Common myeloid progenitor, CD34-positive (primary cell): ENCODE results near the gene RILPL2.

Experiments
- CTCF ChIA-PET: fragments of 350-600 bp; sonication (Branson Sonifier 250); formaldehyde crosslinking; loops from one replicate; lab custom pipeline; 2021; ENCODE audit warnings: antibody characterized with exemption; lab: Charles Lee
- POLR2A ChIA-PET: fragments of 350-600 bp; sonication (Branson Sonifier 250); formaldehyde crosslinking; loops from one replicate; lab custom pipeline; 2021; ENCODE audit warnings: antibody characterized with exemption; lab: Charles Lee
- DNase-seq, 3 donors: peaks; one replicate each; pipeline versions ENCODE4 v3.0.0 to v3.0.0-alpha.2; 2013
- H3K27ac ChIP-seq, 2 experiments: 1 replicate in 1 of 2; 2 replicates in 1 of 2; pipeline ENCODE4 v1.7.0; 2013; ENCODE audit warnings: inconsistent platforms in 2 of 2, low read length in 2 of 2, mild to moderate bottlenecking in 2 of 2, low read depth in 1 of 2, moderate library complexity in 1 of 2; ENCODE audit not compliant: severe bottlenecking in 2 of 2, insufficient read depth in 1 of 2, poor library complexity in 1 of 2
- H3K27me3 ChIP-seq, 5 experiments: replicated peaks in 2 of 5; 1 replicate in 3 of 5; 2 replicates in 2 of 5; pipeline versions ENCODE4 v1.6.1 to v1.7.0; 2013; ENCODE audit warnings: low read length in 4 of 5, mild to moderate bottlenecking in 2 of 5, moderate library complexity in 2 of 5, inconsistent platforms in 1 of 5; ENCODE audit not compliant: insufficient read depth in 5 of 5, control insufficient read depth in 4 of 5
- H3K36me3 ChIP-seq, 4 experiments: 1 replicate in 2 of 4; 2 replicates in 2 of 4; pipeline versions ENCODE4 v1.6.1 to v1.7.0; 2013; ENCODE audit warnings: low read length in 3 of 4, control low read depth in 1 of 4, mild to moderate bottlenecking in 1 of 4; ENCODE audit not compliant: control insufficient read depth in 4 of 4, insufficient read depth in 4 of 4
- H3K4me1 ChIP-seq, 4 experiments: 1 replicate in 3 of 4; 2 replicates in 1 of 4; pipeline versions ENCODE4 v1.6.1 to v1.7.1; 2013; ENCODE audit warnings: low read length in 3 of 4, mild to moderate bottlenecking in 3 of 4, control low read depth in 1 of 4, inconsistent platforms in 1 of 4, moderate library complexity in 1 of 4; ENCODE audit not compliant: control insufficient read depth in 4 of 4, insufficient read depth in 4 of 4; ENCODE audit errors: control extremely low read depth in 1 of 4
- H3K4me3 ChIP-seq, 7 experiments: 1 replicate in 4 of 7; 2 replicates in 3 of 7; pipeline versions ENCODE4 v1.5.1 to v1.7.0; 2013; ENCODE audit warnings: mild to moderate bottlenecking in 7 of 7, low read length in 6 of 7, moderate library complexity in 6 of 7, inconsistent platforms in 2 of 7, low read depth in 2 of 7, control low read depth in 1 of 7; ENCODE audit not compliant: insufficient read depth in 4 of 7, control insufficient read depth in 1 of 7; ENCODE audit errors: extremely low read depth in 1 of 7
- H3K9me3 ChIP-seq, 5 experiments: 1 replicate in 4 of 5; 2 replicates in 1 of 5; pipeline versions ENCODE4 v1.6.1 to v1.7.1; 2013; ENCODE audit warnings: low read length in 4 of 5, mild to moderate bottlenecking in 2 of 5, inconsistent platforms in 1 of 5, low read depth in 1 of 5, moderate library complexity in 1 of 5; ENCODE audit not compliant: control insufficient read depth in 4 of 5, insufficient read depth in 2 of 5; ENCODE audit errors: control extremely low read depth in 1 of 5
- WGBS: methylation state at CpG from one replicate; pipeline ENCODE4 v1.1.5; 2013; ENCODE audit not compliant: insufficient coverage; 5-methylcytosine and 5-hydroxymethylcytosine counted together

The RILPL2 gene

GRCh38 chr12:123391546-123392343 lies 44.7 kb downstream of the RILPL2 start:
- DNase-seq, result no peak
- H3K9me3 ChIP-seq, result no peaks in the 10 kb centered on the region
- no peak overlapping the region for H3K4me3 ChIP-seq
- peaks cover 20 to 40% (median 36%) of the 10 kb centered on the region in 4 experiments for H3K4me1 ChIP-seq
- H3K27ac ChIP-seq, result no peak overlapping the region
- H3K27me3 ChIP-seq, result no peaks in the 10 kb centered on the region
- 97% methylated on average over 7 of the region's 8 CpGs for WGBS
- ChIA-PET CTCF (interaction anchor here (0.9 to 1.9 kb wide), 6 partner anchors 8 to 32 kb away, joined by 3 to 8 read pairs (median 4); no protein-coding TSS in a partner anchor), POLR2A (interaction anchor here (0.7 to 0.9 kb wide), 2 partner anchors 25 to 185 kb away, joined by 3 to 4 read pairs; no protein-coding TSS in a partner anchor)
- peaks cover 21 to 49% (median 35%) of the 10 kb centered on the region in 4 experiments for H3K36me3 ChIP-seq

GRCh38 chr12:123390498-123391426 lies 45.7 kb downstream of the RILPL2 start:
- 30% methylated on average over 16 of the region's 23 CpGs for WGBS
- Histone ChIP-seq H3K4me1 (peaks cover 20 to 41% (median 37%) of the 10 kb centered on the region in 4 experiments), H3K4me3 (peak overlapping the region in 6 of 7 experiments; percentile 57 to 91 (median 79)), H3K27ac (peak overlapping the region in 1 of 2 experiments; percentile 14), H3K27me3 (no peaks in the 10 kb centered on the region), H3K36me3 (peaks cover 14 to 40% (median 29%) of the 10 kb centered on the region in 4 experiments), H3K9me3 (no peaks in the 10 kb centered on the region)
- DNase-seq, result peak; percentile 36 to 60 (median 58)
- ChIA-PET CTCF (interaction anchor here (0.7 to 1.9 kb wide), 6 partner anchors 8 to 33 kb away, joined by 3 to 8 read pairs (median 4); no protein-coding TSS in a partner anchor), POLR2A (interaction anchor here (0.6 to 0.9 kb wide), 5 partner anchors 23 to 186 kb away, joined by 3 to 7 read pairs (median 3); no protein-coding TSS in a partner anchor)

GRCh38 chr12:123389560-123390351 lies 46.7 kb downstream of the RILPL2 start:
- CTCF ChIA-PET, result interaction anchor here (0.7 to 1.9 kb wide), 2 partner anchors 9 to 15 kb away, joined by 3 to 8 read pairs; no protein-coding TSS in a partner anchor
- Histone ChIP-seq H3K9me3 (no peaks in the 10 kb centered on the region), H3K36me3 (peaks cover 9 to 30% (median 25%) of the 10 kb centered on the region in 4 experiments), H3K4me3 (peak overlapping the region; percentile 57 to 91 (median 75)), H3K27ac (peak overlapping the region; percentile 40 to 64), H3K4me1 (peaks cover 20 to 45% (median 40%) of the 10 kb centered on the region in 4 experiments), H3K27me3 (no peaks in the 10 kb centered on the region)
- peak in 2 of 3 donors; percentile 21 to 39 for DNase-seq
- POLR2A ChIA-PET, result no interaction called here
- 11% methylated on average over 64 of the region's 66 CpGs for WGBS

- no peaks in the 10 kb centered on the region for H3K27me3 ChIP-seq
- H3K4me1 ChIP-seq, result peaks cover 20 to 51% (median 44%) of the 10 kb centered on the region in 4 experiments
- H3K27ac ChIP-seq, result peak overlapping the region; percentile 40 to 64
- peak overlapping the region; percentile 57 to 91 (median 80) for H3K4me3 ChIP-seq
- no peak for DNase-seq
- H3K9me3 ChIP-seq, result no peaks in the 10 kb centered on the region
- CTCF ChIA-PET, result interaction anchor here (0.6 to 1.3 kb wide), 2 partner anchors 22 to 45 kb away, joined by 3 to 5 read pairs; no protein-coding TSS in a partner anchor
- H3K36me3 ChIP-seq, result peaks cover 4 to 25% (median 20%) of the 10 kb centered on the region in 4 experiments
- POLR2A ChIA-PET, result interaction anchor here (0.6 to 0.9 kb wide), 2 partner anchors 24 to 199 kb away, joined by 3 read pairs; partner anchors contain the start of gene SBNO1
- WGBS, result 0% methylated on average over 17 of the region's 102 CpGs
Observed at GRCh38 chr12:123388951-123389559, 47.4 kb downstream of the RILPL2 start.

- CTCF ChIA-PET, result interaction anchor here (0.6 to 1.3 kb wide), 4 partner anchors 22 to 46 kb away, joined by 3 to 5 read pairs (median 4); no protein-coding TSS in a partner anchor
- POLR2A ChIA-PET, result interaction anchor here (0.6 to 0.9 kb wide), 2 partner anchors 24 to 200 kb away, joined by 3 read pairs; partner anchors contain the start of gene SBNO1
- H3K4me1 ChIP-seq, result peaks cover 20 to 54% (median 47%) of the 10 kb centered on the region in 4 experiments
Observed at GRCh38 chr12:123388177-123388950, 48.1 kb downstream of the RILPL2 start.

More at GRCh38 chr12:123388177-123388950, 48.1 kb downstream of the RILPL2 start:
- DNase-seq, result peak; percentile 54 to 78 (median 70)
- Histone ChIP-seq H3K27ac (peak overlapping the region in 1 of 2 experiments; percentile 76), H3K9me3 (no peaks in the 10 kb centered on the region), H3K36me3 (peaks cover 4 to 23% (median 18%) of the 10 kb centered on the region in 4 experiments), H3K4me3 (peak overlapping the region; percentile 70 to 91 (median 80)), H3K27me3 (no peaks in the 10 kb centered on the region)
- WGBS, result under 1% methylated on average over 24 of the region's 52 CpGs
